IPS DF 6.9 (cell line): ENCODE data around the gene MYO16.

Experiments used
- DNase-seq: peaks from one replicate; pipeline ENCODE4 v3.0.0-alpha.2; 2013; ENCODE audit warnings: low read depth, low spot score
- H3K27ac ChIP-seq: one replicate; pipeline ENCODE4 v1.5.1; 2013; ENCODE audit warnings: low read length, control low read depth
- H3K27me3 ChIP-seq: 2 replicates; pipeline ENCODE4 v1.6.1; 2013; ENCODE audit warnings: mild to moderate bottlenecking, low read length; ENCODE audit not compliant: control insufficient read depth, insufficient read depth
- H3K36me3 ChIP-seq: 2 replicates; pipeline ENCODE4 v1.6.1; 2013; ENCODE audit warnings: low read length; ENCODE audit not compliant: control insufficient read depth, insufficient read depth
- H3K4me1 ChIP-seq: 2 replicates; pipeline ENCODE4 v1.6.1; 2013; ENCODE audit warnings: low read length; ENCODE audit not compliant: control insufficient read depth, insufficient read depth
- H3K4me3 ChIP-seq: 2 replicates; pipeline ENCODE4 v1.5.1; 2013; ENCODE audit warnings: mild to moderate bottlenecking, low read length
- H3K9me3 ChIP-seq: 2 replicates; pipeline ENCODE4 v1.6.1; 2013; ENCODE audit warnings: low read length, inconsistent platforms; ENCODE audit not compliant: control insufficient read depth, insufficient read depth
- WGBS: extraction: QIAGEN DNeasy Blood & Tissue Kit; methylation state at CpG from one replicate; pipeline ENCODE4 v1.1.7; 2013; ENCODE audit warnings: mixed read lengths, missing lambda C conversion rate; ENCODE audit not compliant: insufficient read length, insufficient coverage; 5-methylcytosine and 5-hydroxymethylcytosine counted together

Gene MYO16

DNA sequence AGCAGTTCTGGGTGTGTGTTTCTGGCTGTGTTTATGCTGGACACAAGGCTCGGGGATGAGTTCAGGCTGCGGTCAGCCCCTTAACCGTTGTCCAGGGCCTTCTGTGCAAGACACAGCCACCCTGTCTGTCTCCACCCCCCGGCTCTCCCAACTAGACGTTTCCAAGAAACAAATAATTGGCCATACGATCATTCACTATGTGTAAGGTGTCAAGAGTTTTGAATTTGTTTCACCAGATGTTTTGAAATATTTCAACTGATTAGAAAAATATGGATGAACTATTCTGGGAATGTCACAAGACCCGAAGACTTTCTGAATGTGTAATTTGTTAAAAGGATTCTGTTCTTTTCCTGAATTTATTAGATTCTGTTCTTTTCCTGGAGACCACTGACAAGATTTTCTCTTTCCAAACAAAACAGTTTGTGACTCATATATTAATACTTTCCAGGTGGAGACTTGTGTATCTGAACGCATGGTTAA lies 318.2 kb downstream of the MYO16 start:
- Histone ChIP-seq H3K4me1 (no peaks in the 10 kb centered on the region), H3K27me3 (no peaks in the 10 kb centered on the region; the same call in 1 of the 2 replicates), H3K9me3 (no peaks in the 10 kb centered on the region), H3K4me3 (no peak overlapping the region), H3K36me3 (no peaks in the 10 kb centered on the region), H3K27ac (no peak overlapping the region)
- no CpG with 5 or more reads among the region's 8 CpGs for WGBS
- no peak for DNase-seq

DNA sequence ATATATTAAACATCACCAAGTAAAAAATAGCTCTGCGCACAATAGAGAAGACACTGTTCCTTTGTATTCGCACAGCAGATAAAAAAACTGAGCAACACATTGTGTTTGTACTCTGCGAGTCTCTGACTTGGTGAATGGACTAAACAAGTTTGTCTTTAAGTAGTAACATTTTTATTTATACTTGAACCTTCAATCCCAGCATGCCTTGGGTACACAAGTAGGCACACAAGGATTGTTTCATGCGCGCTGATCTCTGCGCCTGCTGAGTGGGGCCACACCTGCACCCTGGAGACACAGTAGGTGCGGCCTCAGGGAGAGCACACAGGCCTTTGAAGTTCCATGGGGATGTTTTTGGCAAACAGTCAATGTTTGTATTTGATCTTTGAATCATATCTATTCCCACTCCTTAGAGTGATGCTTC lies 318.9 kb downstream of the MYO16 start:
- H3K27me3 ChIP-seq, result no peaks in the 10 kb centered on the region; the same call in 1 of the 2 replicates
- H3K36me3 ChIP-seq, result no peaks in the 10 kb centered on the region
- H3K27ac ChIP-seq, result no peak overlapping the region
- H3K4me3 ChIP-seq, result no peak overlapping the region
- DNase-seq, result no peak
- H3K4me1 ChIP-seq, result no peaks in the 10 kb centered on the region
- WGBS, result no CpG with 5 or more reads among the region's 7 CpGs
- no peaks in the 10 kb centered on the region for H3K9me3 ChIP-seq

- Histone ChIP-seq H3K4me1 (no peaks in the 10 kb centered on the region), H3K27me3 (no peaks in the 10 kb centered on the region; the same call in 1 of the 2 replicates), H3K27ac (no peak overlapping the region), H3K9me3 (no peaks in the 10 kb centered on the region), H3K4me3 (no peak overlapping the region), H3K36me3 (no peaks in the 10 kb centered on the region)
- WGBS, result no CpG with 5 or more reads among the region's 8 CpGs
- DNase-seq, result no peak
Observed at GRCh38 chr13:108950333-108951010, 321.1 kb downstream of the MYO16 start.

DNA sequence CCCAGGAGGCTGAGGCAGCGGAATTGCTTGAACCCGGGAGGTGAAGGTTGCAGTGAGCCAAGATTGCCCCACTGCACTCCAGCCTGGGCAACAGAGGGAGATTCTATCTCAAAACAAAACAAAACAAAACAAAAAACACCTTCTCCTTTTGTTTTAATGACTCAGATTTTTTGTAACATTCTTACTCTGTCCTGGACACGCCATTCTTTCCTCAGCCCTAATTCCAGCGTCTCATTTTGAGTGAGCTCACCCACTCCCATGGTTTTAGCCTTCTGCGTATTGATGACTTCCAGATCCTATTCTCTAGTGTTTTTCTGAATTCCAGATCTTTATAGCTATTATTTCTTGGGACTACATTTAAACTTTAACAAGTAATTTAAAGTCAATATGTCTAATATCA lies 326.3 kb downstream of the MYO16 start:
- no peaks in the 10 kb centered on the region for H3K36me3 ChIP-seq
- H3K27me3 ChIP-seq, result no peaks in the 10 kb centered on the region
- H3K27ac ChIP-seq, result no peak overlapping the region
- peaks cover 1% of the 10 kb centered on the region; the same call in 1 of the 2 replicates for H3K4me1 ChIP-seq
- H3K9me3 ChIP-seq, result no peaks in the 10 kb centered on the region
- H3K4me3 ChIP-seq, result no peak overlapping the region
- no peak for DNase-seq
- no CpG with 5 or more reads among the region's 5 CpGs for WGBS

DNA sequence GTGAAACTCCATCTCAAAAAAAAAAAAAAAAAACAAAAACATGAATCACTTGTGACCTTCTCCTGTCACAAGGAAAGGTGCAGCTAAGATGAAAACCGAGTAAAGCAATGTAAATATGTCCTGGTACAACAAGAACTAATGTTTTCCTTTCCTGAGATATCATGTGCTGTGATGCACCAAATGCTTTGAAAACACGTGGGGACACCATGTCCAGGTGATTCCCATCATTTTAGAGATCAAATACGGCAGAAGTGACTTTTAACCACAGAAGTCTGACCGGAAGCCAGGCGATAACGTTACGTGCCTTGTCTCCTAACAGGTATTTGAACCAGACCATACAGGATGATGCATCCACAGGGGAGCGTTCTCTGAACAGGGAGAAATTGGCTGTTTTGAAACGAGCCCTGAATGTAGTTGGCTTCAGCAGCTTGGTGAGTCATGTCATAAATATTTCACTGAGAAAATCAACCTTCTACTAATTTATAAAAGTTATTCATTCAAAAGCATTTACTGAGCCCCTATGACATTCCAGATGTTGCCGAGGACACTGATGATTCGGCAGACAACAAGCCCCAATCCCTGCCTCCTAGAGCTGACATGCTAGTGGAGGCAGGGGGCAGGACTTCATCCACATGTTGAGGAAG lies 328.1 kb downstream of the MYO16 start:
- no peak for DNase-seq
- Histone ChIP-seq H3K27me3 (no peaks in the 10 kb centered on the region), H3K36me3 (no peaks in the 10 kb centered on the region), H3K4me3 (no peak overlapping the region), H3K27ac (no peak overlapping the region), H3K4me1 (peaks cover 1% of the 10 kb centered on the region; the same call in 1 of the 2 replicates), H3K9me3 (no peaks in the 10 kb centered on the region)
- no CpG with 5 or more reads among the region's 11 CpGs for WGBS

DNA sequence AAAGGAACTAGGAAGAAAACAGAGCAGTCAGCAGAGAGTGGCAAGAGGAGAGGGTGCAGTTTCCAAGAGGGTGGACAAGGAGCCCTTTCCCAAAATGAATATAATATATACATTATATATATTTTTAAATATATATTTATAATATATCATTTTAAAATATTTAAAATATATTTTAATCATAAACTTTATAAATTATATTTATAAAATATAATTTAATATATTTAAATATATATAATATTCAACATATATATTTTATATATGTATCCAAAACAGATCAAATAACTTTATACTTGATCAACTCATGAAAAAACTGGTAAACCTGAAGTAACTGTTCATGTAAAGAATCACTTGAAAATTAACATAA lies 328.6 kb downstream of the MYO16 start:
- no peak overlapping the region for H3K27ac ChIP-seq
- peaks cover 1% of the 10 kb centered on the region; the same call in 1 of the 2 replicates for H3K4me1 ChIP-seq
- H3K27me3 ChIP-seq, result no peaks in the 10 kb centered on the region
- no peak overlapping the region for H3K4me3 ChIP-seq
- H3K36me3 ChIP-seq, result no peaks in the 10 kb centered on the region
- no peak for DNase-seq
- no peaks in the 10 kb centered on the region for H3K9me3 ChIP-seq

GRCh38 chr13:108959234-108959633 lies 329.8 kb downstream of the MYO16 start:
- Histone ChIP-seq H3K4me3 (no peak overlapping the region), H3K27me3 (no peaks in the 10 kb centered on the region), H3K4me1 (peaks cover 1% of the 10 kb centered on the region; the same call in 1 of the 2 replicates), H3K36me3 (no peaks in the 10 kb centered on the region), H3K9me3 (no peaks in the 10 kb centered on the region), H3K27ac (no peak overlapping the region)
- DNase-seq, result no peak

DNA sequence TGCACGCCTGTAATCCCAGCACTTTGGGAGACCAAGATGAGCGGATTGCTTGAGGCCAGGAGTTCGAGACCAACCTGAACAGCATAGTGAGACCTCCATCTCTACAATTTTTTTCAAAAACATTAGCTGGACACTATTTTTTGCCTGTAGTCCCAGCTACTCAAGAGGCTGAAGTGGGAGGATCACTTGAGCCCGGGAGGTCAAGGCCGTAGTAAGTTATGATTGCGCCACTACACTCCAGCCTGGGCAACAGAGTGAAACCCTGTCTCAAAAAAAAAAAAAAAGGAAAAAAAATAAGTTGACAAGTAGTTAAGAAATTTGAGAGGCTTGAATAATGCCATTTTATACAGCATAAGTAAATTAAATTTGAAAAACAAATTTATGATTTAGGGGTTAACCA lies 330.6 kb downstream of the MYO16 start:
- peaks cover 1% of the 10 kb centered on the region; the same call in 1 of the 2 replicates for H3K4me1 ChIP-seq
- WGBS, result no CpG with 5 or more reads among the region's 6 CpGs
- H3K4me3 ChIP-seq, result no peak overlapping the region
- no peaks in the 10 kb centered on the region for H3K9me3 ChIP-seq
- no peaks in the 10 kb centered on the region for H3K36me3 ChIP-seq
- DNase-seq, result no peak
- H3K27ac ChIP-seq, result no peak overlapping the region
- H3K27me3 ChIP-seq, result no peaks in the 10 kb centered on the region

- no peak overlapping the region for H3K27ac ChIP-seq
- H3K4me3 ChIP-seq, result no peak overlapping the region
- H3K27me3 ChIP-seq, result no peaks in the 10 kb centered on the region
- WGBS, result no CpG with 5 or more reads among the region's 7 CpGs
- DNase-seq, result peak; percentile 22
- H3K36me3 ChIP-seq, result no peaks in the 10 kb centered on the region
- H3K4me1 ChIP-seq, result peaks cover 1% of the 10 kb centered on the region; the same call in 1 of the 2 replicates
- no peaks in the 10 kb centered on the region for H3K9me3 ChIP-seq
Observed at GRCh38 chr13:108961542-108962125, 332.2 kb downstream of the MYO16 start.

GRCh38 chr13:108962654-108963053 lies 333.2 kb downstream of the MYO16 start:
- no peaks in the 10 kb centered on the region for H3K27me3 ChIP-seq
- no peak overlapping the region for H3K4me3 ChIP-seq
- DNase-seq, result no peak
- H3K27ac ChIP-seq, result no peak overlapping the region
- no peaks in the 10 kb centered on the region for H3K4me1 ChIP-seq
- H3K9me3 ChIP-seq, result no peaks in the 10 kb centered on the region
- no peaks in the 10 kb centered on the region for H3K36me3 ChIP-seq
